A673 (cell line): ENCODE measurements around the gene AGTR2. TPM values are rescaled to one million over a fixed set of nuclear protein-coding genes. Genes with fewer than 3 reads are reported as not detected.
"Not testable (repeated sequence)": the region's sequence is repeated elsewhere in the genome, so short reads cannot be mapped to it uniquely, and the experiment has no call there.

ENCODE experiments used
- Bru-seq: library from RNA; stranded (reverse); fragments of 400-500 nt; gene quantifications from one replicate; lab custom pipeline; 2021; lab: Mats Ljungman, UMichigan
- BruChase-seq, 2 experiments: library from RNA; stranded (reverse); fragments of 400-500 nt; gene quantifications; one replicate each; lab custom pipeline; 2021; lab: Mats Ljungman, UMichigan
- BruUV-seq: library from RNA; stranded (reverse); fragments of 400-500 nt; replicated peaks from 2 replicates; lab custom pipeline; 2021; lab: Mats Ljungman, UMichigan
- CTCF ChIA-PET: fragments of 300-600 bp; sonication (Branson Sonifier 250); formaldehyde crosslinking; loops from one replicate; lab custom pipeline; 2022; ENCODE audit warnings: antibody characterized with exemption; lab: Charles Lee
- POLR2A ChIA-PET: fragments of 300-600 bp; sonication (Branson Sonifier 250); formaldehyde crosslinking; loops from one replicate; lab custom pipeline; 2022; ENCODE audit warnings: antibody characterized with exemption; ENCODE audit not compliant: low non-redundant PET; lab: Charles Lee
- DNase-seq: peaks from one replicate; pipeline ENCODE4 v3.0.0-alpha.2; 2015; ENCODE audit warnings: low spot score
- H3K27ac ChIP-seq: fragments of 200-600 bp; sonication (generic); 2 replicates; pipeline ENCODE4 v1.5.1; 2016; ENCODE audit warnings: mixed run types, low read depth, mild to moderate bottlenecking, mixed read lengths, antibody characterized with exemption, low read length; ENCODE audit not compliant: poor library complexity, severe bottlenecking
- H3K27me3 ChIP-seq: fragments of 200-600 bp; sonication (generic); replicated peaks from 2 replicates; pipeline ENCODE4 v1.6.1; 2017; ENCODE audit warnings: mixed run types, low read depth, mild to moderate bottlenecking, mixed read lengths, antibody characterized with exemption, low read length; ENCODE audit not compliant: insufficient read depth, poor library complexity
- H3K36me3 ChIP-seq: fragments of 200-600 bp; sonication (generic); 2 replicates; pipeline ENCODE4 v1.6.1; 2016; ENCODE audit warnings: mixed run types, mild to moderate bottlenecking, mixed read lengths, antibody characterized with exemption, low read length; ENCODE audit not compliant: insufficient read depth, poor library complexity, severe bottlenecking
- H3K4me1 ChIP-seq: fragments of 200-600 bp; sonication (generic); 2 replicates; pipeline ENCODE4 v1.6.1; 2017; ENCODE audit warnings: mixed run types, mild to moderate bottlenecking, mixed read lengths, antibody characterized with exemption, low read length; ENCODE audit not compliant: insufficient read depth, poor library complexity, severe bottlenecking
- H3K4me3 ChIP-seq: fragments of 200-600 bp; sonication (generic); 2 replicates; pipeline ENCODE4 v1.5.1; 2016; ENCODE audit warnings: low read depth, mixed run types, mild to moderate bottlenecking, mixed read lengths, low read length; ENCODE audit not compliant: poor library complexity, severe bottlenecking
- H3K9me3 ChIP-seq: fragments of 200-600 bp; sonication (generic); 2 replicates; pipeline ENCODE4 v1.6.1; 2016; ENCODE audit warnings: mixed run types, low read depth, mild to moderate bottlenecking, mixed read lengths, antibody characterized with exemption, low read length; ENCODE audit not compliant: poor library complexity, severe bottlenecking
- EZH2 ChIP-seq: fragments of 200-600 bp; sonication (generic); IDR thresholded peaks from 2 replicates; pipeline ENCODE4 v1.6.1; 2017; ENCODE audit warnings: borderline replicate concordance, low read depth, mild to moderate bottlenecking, mixed read lengths, antibody characterized with exemption, low read length; ENCODE audit not compliant: poor library complexity, severe bottlenecking
- intact Hi-C: fragments of 100-400 bp; cut with micrococcal nuclease; formaldehyde crosslinking; loops from one replicate; pipeline ENCODE4 v1.10.0; 2022; ENCODE audit not compliant: unreplicated experiment
- long read RNA-seq: library from polyadenylated mRNA; stranded (forward); transcript quantifications from one replicate; pipeline ENCODE4 v2.0.0, GENCODE V29; 2022
- total RNA-seq: library from RNA; stranded (reverse); gene quantifications from 2 replicates; pipeline ENCODE4 v1.2.3, GENCODE V29; 2021
- TF ChIP-seq, protein P1 (sequence below): fragments of 300-800, 200-600 bp; sonication (generic); conservative IDR thresholded peaks from 2 replicates; pipeline ENCODE4 v1.5.1; 2017; ENCODE audit warnings: low read depth, mild to moderate bottlenecking, antibody characterized with exemption, low read length, moderate library complexity, mixed read lengths

Gene AGTR2, protein sequence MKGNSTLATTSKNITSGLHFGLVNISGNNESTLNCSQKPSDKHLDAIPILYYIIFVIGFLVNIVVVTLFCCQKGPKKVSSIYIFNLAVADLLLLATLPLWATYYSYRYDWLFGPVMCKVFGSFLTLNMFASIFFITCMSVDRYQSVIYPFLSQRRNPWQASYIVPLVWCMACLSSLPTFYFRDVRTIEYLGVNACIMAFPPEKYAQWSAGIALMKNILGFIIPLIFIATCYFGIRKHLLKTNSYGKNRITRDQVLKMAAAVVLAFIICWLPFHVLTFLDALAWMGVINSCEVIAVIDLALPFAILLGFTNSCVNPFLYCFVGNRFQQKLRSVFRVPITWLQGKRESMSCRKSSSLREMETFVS
- total RNA-seq (not detected in 2 replicates), Bru-seq, nascent RNA (not detected), BruChase-seq, experiment 1, labeled RNA remaining after a 2-hour chase (not detected), BruChase-seq, experiment 2, labeled RNA remaining after a 6-hour chase (not detected)
- long read RNA-seq = 0 reads

DNA sequence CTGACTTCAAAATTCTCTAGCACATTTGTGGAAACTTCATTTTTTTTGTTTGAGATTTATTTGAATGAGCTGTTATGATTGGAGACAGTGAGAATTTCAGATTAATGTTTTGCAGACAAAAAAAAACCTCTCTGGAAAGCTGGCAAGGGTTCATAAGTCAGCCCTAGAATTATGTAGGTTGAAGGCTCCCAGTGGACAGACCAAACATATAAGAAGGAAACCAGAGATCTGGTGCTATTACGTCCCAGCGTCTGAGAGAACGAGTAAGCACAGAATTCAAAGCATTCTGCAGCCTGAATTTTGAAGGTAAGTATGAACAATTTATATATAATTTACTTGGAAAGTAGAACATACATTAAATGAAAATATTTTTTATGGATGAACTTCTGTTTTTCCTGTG, at the start of gene AGTR2:
AGTR2 (plus strand) TSS at position 234 of the 400 bp plus-strand sequence. CDS start 1,537 bp downstream, outside the sequence.
- ChIA-PET CTCF (no interaction called here), POLR2A (no interaction called here)
- no peak for TF ChIP-seq EZH2
- TF ChIP-seq, protein P1, sequence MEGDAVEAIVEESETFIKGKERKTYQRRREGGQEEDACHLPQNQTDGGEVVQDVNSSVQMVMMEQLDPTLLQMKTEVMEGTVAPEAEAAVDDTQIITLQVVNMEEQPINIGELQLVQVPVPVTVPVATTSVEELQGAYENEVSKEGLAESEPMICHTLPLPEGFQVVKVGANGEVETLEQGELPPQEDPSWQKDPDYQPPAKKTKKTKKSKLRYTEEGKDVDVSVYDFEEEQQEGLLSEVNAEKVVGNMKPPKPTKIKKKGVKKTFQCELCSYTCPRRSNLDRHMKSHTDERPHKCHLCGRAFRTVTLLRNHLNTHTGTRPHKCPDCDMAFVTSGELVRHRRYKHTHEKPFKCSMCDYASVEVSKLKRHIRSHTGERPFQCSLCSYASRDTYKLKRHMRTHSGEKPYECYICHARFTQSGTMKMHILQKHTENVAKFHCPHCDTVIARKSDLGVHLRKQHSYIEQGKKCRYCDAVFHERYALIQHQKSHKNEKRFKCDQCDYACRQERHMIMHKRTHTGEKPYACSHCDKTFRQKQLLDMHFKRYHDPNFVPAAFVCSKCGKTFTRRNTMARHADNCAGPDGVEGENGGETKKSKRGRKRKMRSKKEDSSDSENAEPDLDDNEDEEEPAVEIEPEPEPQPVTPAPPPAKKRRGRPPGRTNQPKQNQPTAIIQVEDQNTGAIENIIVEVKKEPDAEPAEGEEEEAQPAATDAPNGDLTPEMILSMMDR = no peak
- intact Hi-C loops = no loop called here
- no peaks in the 10 kb centered on the region for H3K4me1 ChIP-seq
- no peaks in the 10 kb centered on the region for H3K36me3 ChIP-seq
- no TSS peak for BruUV-seq
- no peak within 1 kb of the TSS for H3K4me3 ChIP-seq
- no peak within 1 kb of the TSS for H3K27ac ChIP-seq
- peaks cover 16% of the 10 kb centered on the region for H3K27me3 ChIP-seq
- DNase-seq = no peak
- no peaks in the 10 kb centered on the region for H3K9me3 ChIP-seq

DNA sequence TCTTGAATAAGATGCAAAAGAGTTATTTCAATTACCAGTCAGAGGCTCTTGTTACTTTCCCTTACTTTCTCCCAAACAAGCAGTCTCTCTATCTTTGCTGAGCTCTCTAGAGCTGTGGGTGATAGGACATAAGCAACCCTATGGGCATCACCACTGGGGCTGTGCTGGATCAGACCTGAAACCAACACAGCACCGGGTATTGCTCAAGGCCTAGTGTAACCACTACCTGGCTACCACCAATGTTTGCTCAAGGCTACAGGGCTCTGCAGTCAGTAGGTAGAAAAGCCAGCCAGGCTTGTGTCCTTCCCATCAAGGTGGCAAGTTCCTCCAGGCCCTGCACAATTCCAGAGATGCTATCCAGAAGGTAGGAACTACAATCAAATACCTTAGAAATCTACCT, 35.3 kb upstream of the AGTR2 start:
- ChIA-PET POLR2A (no interaction called here), CTCF (no interaction called here)
- Histone ChIP-seq H3K9me3 (no peaks in the 10 kb centered on the region), H3K4me1 (no peaks in the 10 kb centered on the region), H3K4me3 (no peak overlapping the region), H3K27me3 (peaks cover 15% of the 10 kb centered on the region), H3K27ac (no peak overlapping the region), H3K36me3 (no peaks in the 10 kb centered on the region)
- intact Hi-C loops = no loop called here
- BruUV-seq = no TSS peak
- TF ChIP-seq, protein P1 = no peak
- no peak for TF ChIP-seq EZH2
- DNase-seq = no peak

DNA sequence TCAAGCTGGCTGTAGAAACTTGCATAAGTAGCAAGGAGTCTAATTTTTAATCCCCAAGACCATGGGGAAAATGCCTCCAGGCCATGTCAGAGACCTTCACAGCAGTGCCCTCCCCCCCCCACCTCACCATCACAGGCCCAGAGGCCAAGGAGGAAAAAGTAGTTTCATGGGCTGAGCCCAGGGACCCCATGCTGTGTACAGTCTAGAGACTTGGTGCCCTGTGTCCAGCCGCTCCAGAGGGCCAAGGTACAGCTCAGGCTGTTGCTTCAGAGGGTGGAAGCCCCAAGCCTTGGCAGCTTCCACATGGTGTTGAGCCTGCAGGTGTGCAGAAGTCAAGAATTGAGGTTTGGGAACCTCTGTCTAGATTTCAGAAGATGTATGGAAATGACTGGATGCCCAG, 29.3 kb upstream of the AGTR2 start:
- DNase-seq, POLR2A ChIA-PET, H3K4me1 ChIP-seq, H3K9me3 ChIP-seq, intact Hi-C loops, BruUV-seq, H3K4me3 ChIP-seq, CTCF ChIA-PET, H3K36me3 ChIP-seq, H3K27ac ChIP-seq: not testable (repeated sequence)
- H3K27me3 ChIP-seq = peaks cover 10% of the 10 kb centered on the region
